Natural killer cell treated with Interleukin-12 subunit alpha and Interleukin-12 subunit beta and Interleukin-15 and Interleukin-18, amount 100 ng/mL, for 72 hours (primary cell): ENCODE results near the gene CCDC71L. TPM values are rescaled to one million over a fixed set of nuclear protein-coding genes. Genes with fewer than 3 reads are reported as not detected.
A peak's percentile ranks its signal among the peaks of the same experiment; 100 is the strongest.
"Not testable (repeated sequence)": the region's sequence is repeated elsewhere in the genome, so short reads cannot be mapped to it uniquely, and the experiment has no call there.

Experiments used
- ATAC-seq, 2 donors: fragments of 150-1000 bp; cut with Tn5 transposase in 1 of 2; sonication (Bioruptor Pico), chemical (Tn5 transposase) in 1 of 2; 2 replicates each; pipeline ENCODE4 v1.10.0; 2021
- DNase-seq: peaks from one replicate; pipeline ENCODE4 v3.0.0; 2022; ENCODE audit warnings: low spot score
- H3K27ac Mint-ChIP-seq, 2 donors: 1 replicate in 1 of 2; 2 replicates in 1 of 2; pipeline ENCODE4 v1.8.0; 2022; ENCODE audit warnings: mixed read lengths in 2 of 2, mild to moderate bottlenecking in 1 of 2, moderate library complexity in 1 of 2
- H3K27me3 Mint-ChIP-seq, 2 donors: 1 replicate in 1 of 2; 2 replicates in 1 of 2; pipeline ENCODE4 v1.8.0; 2022; ENCODE audit warnings: mixed read lengths in 2 of 2
- H3K36me3 Mint-ChIP-seq: one replicate; pipeline ENCODE4 v1.8.0; 2022; ENCODE audit warnings: mixed read lengths
- H3K4me1 Mint-ChIP-seq, 2 donors: 1 replicate in 1 of 2; 2 replicates in 1 of 2; pipeline ENCODE4 v1.8.0; 2022; ENCODE audit warnings: low read depth in 2 of 2, mixed read lengths in 2 of 2, mild to moderate bottlenecking in 1 of 2
- H3K4me3 Mint-ChIP-seq: one replicate; pipeline ENCODE4 v1.8.0; 2022; ENCODE audit warnings: mixed read lengths
- H3K9me3 Mint-ChIP-seq: 2 replicates; pipeline ENCODE4 v1.8.0; 2022; ENCODE audit warnings: mixed read lengths
- total RNA-seq, 2 donors: library from RNA; stranded (reverse); gene quantifications; one replicate each; pipeline ENCODE4 v1.2.3, GENCODE V29; 2022

The CCDC71L gene
- total RNA-seq, 2 donors from 2014 or later = 28.0 to 42.7 TPM

GRCh38 chr7:106671930-106672329, 11.0 kb upstream of the CCDC71L start:
- H3K27me3 Mint-ChIP-seq, ATAC-seq, H3K4me3 Mint-ChIP-seq, H3K9me3 Mint-ChIP-seq, DNase-seq, H3K27ac Mint-ChIP-seq: not testable (repeated sequence)
- H3K36me3 Mint-ChIP-seq = peaks cover 19% of the 10 kb centered on the region
- H3K4me1 Mint-ChIP-seq = peaks cover 0 to 14% of the 10 kb centered on the region in 2 donors

DNA sequence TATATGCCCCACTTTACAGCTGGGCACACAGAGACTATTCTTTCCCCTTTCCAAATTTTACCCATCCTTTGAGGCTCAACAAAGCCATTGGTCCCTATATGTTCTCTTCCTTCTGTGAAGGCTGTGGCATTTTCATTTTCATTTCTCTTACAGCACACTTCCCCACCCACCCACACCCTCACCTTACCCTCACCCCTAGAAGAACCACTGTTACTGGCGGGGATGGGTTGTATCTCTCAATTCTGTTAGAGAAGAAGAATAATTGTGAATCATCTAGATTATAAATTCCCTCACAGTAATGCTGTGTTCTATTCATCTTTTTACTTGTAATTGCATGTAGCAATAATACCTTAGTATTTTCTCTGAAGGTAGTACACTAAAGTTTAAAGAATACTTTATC, 10.2 kb upstream of the CCDC71L start:
- Mint-ChIP-seq H3K4me1 (peaks cover 0 to 10% of the 10 kb centered on the region in 2 donors), H3K36me3 (peaks cover 14% of the 10 kb centered on the region), H3K9me3 (peaks cover 4% of the 10 kb centered on the region), H3K27me3 (peaks cover 7 to 8% of the 10 kb centered on the region in 2 donors), H3K27ac (no peak overlapping the region), H3K4me3 (no peak overlapping the region)
- ATAC-seq (no peak), DNase-seq (no peak)

DNA sequence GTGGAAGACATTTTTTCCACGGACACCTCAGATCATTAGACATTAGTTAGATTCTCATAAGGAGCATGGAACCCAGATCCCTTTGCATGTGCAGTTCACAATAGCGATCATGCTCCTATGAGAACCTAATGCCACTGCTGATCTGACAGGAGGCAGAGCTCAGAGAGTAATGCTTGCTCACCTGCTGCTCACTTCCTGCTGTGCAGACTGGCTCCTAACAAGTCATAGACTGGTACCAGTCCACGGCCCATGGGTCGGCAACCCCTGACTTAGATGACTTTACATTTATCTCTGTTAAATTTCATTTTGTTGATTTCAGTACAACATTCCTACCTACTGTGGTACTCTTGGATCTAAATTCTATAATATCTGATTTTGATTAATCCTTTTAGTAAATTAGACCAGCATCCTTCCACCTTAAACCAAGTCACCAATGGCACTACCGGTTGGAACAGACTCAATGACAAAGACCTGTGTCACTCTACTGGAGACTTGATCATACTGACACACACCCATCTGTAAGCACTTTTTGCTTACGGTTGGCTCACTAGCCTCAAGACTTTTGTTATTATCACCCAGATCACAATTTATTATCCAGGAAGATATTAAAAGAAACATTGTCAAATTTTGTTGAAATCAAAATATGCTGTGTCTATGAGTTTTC, 8.0 kb upstream of the CCDC71L start:
- H3K4me3 Mint-ChIP-seq = no peak overlapping the region
- no peak for DNase-seq
- H3K9me3 Mint-ChIP-seq = no peaks in the 10 kb centered on the region
- peaks cover 6% of the 10 kb centered on the region for H3K36me3 Mint-ChIP-seq
- no peak overlapping the region for H3K27ac Mint-ChIP-seq
- H3K4me1 Mint-ChIP-seq = peaks cover 0 to 10% of the 10 kb centered on the region in 2 donors
- no peaks in the 10 kb centered on the region for H3K27me3 Mint-ChIP-seq
- no peak for ATAC-seq

DNA sequence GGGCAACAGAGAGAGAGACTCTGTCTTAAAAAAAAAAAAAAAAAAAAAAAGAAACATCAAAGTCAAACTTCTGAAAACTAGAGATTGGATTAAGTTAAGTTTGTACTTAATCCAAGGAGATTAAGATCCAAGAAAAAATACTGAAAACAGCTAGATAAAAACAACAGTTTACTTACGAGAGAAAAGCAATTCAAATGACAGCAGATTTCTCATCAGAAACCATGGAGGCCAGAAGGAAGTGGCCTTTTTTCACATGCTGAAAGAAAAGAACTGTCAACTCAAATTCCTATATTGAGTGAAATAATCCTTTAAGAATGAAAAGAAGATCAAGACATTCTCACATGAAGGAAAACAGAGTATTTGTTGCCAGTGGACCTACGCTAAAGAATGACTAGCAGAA, 5.4 kb upstream of the CCDC71L start:
- H3K27me3 Mint-ChIP-seq = no peaks in the 10 kb centered on the region
- no peak overlapping the region for H3K27ac Mint-ChIP-seq
- H3K4me1 Mint-ChIP-seq = peaks cover 3 to 7% of the 10 kb centered on the region in 2 donors
- ATAC-seq (no peak), DNase-seq (no peak)
- no peaks in the 10 kb centered on the region for H3K36me3 Mint-ChIP-seq
- H3K4me3 Mint-ChIP-seq = no peak overlapping the region
- H3K9me3 Mint-ChIP-seq = no peaks in the 10 kb centered on the region

DNA sequence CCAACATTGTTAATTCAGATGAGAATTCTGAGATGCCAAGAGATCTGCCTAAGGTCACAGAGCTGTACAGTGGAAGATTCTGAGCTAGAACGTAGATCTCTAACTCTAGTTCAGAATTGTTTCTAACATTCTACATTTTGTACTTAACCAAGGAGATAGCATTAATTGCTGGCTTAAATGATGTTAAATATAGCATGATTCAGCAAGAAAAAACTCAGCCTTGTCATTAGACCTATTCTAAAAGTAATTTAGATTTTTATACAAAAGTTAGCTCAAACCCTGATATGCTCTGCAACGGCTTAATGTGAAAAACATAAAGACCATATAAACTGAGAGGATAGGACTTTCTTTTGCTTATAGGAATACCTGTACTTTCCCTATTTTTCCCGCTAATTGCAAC, 3.4 kb upstream of the CCDC71L start:
- Mint-ChIP-seq H3K27me3 (no peaks in the 10 kb centered on the region), H3K27ac (no peak overlapping the region), H3K4me3 (no peak overlapping the region), H3K4me1 (peaks cover 11 to 12% of the 10 kb centered on the region in 2 donors), H3K36me3 (no peaks in the 10 kb centered on the region), H3K9me3 (no peaks in the 10 kb centered on the region)
- ATAC-seq = no peak
- DNase-seq = no peak

DNA sequence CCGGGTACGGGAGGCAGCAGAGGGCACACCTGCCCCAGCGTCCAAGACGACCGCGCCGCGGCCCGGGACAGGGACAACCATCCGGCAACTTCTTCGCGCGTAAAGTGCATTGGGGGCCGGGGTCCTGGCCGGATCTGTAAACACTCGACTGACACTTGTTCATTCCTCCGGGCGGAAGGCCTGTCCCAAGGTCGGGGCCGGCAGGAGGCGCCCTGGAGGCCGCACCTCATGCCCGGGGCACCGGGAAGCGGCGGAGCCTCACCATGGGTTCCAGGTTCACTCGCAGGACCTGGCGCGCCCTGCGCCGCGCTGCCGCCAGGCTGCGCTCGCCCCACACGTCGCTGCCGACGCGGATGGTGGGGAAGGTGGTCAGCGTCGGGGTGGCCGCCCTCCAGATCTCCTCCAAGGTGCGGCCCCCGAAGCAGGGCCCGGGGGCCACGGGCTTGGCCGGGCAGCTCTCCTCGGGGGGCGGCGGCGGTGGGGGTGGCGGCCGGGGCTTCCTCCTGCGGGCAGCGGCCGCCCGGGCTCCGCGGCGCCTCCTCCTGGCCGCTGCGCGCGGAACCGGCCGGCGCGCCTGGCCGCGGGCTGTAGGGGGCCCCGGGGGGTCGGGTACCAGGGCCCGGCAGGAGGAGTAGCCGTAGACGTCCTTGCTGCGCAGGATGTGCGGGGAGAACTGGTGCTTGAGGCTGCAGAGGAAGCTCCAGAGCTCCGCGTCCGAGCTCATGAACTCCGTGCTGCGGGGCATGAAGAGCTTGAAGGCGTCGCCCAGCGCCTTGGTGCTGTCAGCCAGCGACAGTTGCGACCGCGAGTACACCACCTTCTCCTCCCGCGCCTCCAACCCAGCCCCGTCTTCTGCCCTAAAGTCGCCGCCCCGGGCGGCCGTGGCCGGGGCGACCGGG, 746 bp downstream of the CCDC71L start:
- H3K27ac Mint-ChIP-seq = peak overlapping the region; percentile 74 to 92
- H3K4me3 Mint-ChIP-seq = peak overlapping the region; percentile 86
- peaks cover 17 to 23% of the 10 kb centered on the region in 2 donors for H3K4me1 Mint-ChIP-seq
- ATAC-seq = peak; percentile 73 to 76
- DNase-seq = peak; percentile 86
- H3K36me3 Mint-ChIP-seq = no peaks in the 10 kb centered on the region
- H3K27me3 Mint-ChIP-seq = no peaks in the 10 kb centered on the region
- H3K9me3 Mint-ChIP-seq = no peaks in the 10 kb centered on the region

DNA sequence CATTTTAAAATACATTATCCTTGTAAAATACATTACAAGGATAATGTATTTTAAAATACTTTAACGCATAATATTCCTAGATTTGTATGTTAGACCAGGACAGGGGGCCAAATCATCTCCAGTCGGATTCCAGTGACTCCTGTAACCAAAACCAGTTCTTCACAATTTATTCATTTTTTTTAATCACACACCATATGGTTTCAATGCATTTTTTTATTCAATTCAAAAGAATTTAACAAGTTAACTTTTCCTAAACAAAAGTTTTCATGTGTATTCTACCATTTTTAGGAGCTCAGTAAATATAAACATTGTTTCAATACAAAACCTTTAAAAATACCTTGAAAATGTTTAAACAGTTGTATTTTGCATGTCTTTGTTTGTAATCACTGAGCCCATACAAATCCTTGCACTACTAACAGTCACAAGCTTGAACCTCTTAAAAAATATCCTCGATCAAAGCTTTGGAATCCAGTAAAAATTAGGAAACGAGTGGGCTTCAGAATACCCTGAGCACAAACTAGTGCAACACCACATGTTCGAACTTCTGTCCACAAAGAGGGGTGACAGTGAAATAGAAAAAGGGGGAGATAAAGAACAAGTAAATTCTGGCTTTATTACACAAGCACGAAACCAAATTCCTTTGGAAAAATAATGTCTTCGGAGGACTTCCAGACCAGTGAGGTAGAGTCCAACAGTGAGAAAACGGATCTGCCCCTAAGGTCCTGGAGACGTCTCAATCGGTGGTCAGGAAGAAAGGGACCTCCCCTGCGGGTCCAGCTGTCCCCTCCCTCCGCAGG, 1.6 kb downstream of the CCDC71L start:
- Mint-ChIP-seq H3K9me3 (no peaks in the 10 kb centered on the region), H3K4me3 (peak overlapping the region; percentile 86), H3K27me3 (peaks cover 0 to 2% of the 10 kb centered on the region in 2 donors), H3K4me1 (peaks cover 17 to 23% of the 10 kb centered on the region in 2 donors), H3K36me3 (no peaks in the 10 kb centered on the region), H3K27ac (peak overlapping the region; percentile 74 to 92)
- no peak for DNase-seq
- ATAC-seq = no peak

GRCh38 chr7:106658316-106659165, 2.4 kb downstream of the CCDC71L start:
- DNase-seq (no peak), ATAC-seq (no peak)
- H3K4me3 Mint-ChIP-seq = peak overlapping the region; percentile 86
- peak overlapping the region in 1 of 2 donors; percentile 74 for H3K27ac Mint-ChIP-seq
- H3K27me3 Mint-ChIP-seq = peaks cover 4 to 7% of the 10 kb centered on the region in 2 donors
- peaks cover 17 to 23% of the 10 kb centered on the region in 2 donors for H3K4me1 Mint-ChIP-seq
- no peaks in the 10 kb centered on the region for H3K36me3 Mint-ChIP-seq
- H3K9me3 Mint-ChIP-seq = no peaks in the 10 kb centered on the region

DNA sequence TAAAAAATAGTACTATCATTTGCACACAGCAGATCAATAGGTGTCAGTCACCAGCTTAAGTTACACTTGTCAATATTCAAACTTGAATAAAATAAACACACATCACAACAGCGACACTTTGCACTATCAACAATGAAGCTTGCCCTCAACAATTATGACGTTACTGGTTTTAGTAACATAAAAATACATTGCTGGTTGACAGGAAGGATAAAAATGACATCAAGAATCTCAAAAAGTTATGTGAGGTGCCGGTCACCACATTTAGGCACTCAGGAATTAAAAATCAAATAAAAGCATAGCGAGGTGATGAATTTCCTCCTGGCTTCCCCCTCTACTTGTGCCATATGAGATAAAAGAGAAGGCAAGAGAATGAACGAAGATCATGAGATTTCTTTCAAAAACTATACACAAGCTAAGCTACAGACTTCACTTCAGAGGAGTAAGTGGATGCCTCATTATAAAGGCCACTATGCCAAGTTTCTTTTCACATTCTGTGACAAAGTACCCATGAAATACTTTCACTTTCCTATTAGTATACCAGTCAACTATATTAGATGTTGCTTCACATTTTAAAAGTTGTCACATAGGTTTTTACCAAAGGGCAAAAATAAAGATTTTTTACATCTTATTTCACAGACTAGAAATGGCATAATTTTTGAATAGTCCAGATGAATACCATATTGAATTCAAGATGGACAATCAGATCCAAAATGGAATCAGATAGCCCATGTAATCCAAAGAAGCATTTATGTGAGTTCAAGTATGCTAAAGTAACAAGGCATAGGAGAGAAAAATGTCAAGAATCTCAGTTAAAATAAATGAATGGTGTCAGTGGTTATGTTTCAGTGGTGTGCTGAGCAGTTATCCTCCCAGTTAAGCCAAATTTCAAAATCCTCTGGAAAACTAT, 3.6 kb downstream of the CCDC71L start:
- H3K27me3 Mint-ChIP-seq = peaks cover 16 to 17% of the 10 kb centered on the region in 2 donors
- ATAC-seq (no peak), DNase-seq (no peak)
- H3K27ac Mint-ChIP-seq = peak overlapping the region in 1 of 2 donors; percentile 33
- H3K9me3 Mint-ChIP-seq = no peaks in the 10 kb centered on the region
- H3K4me1 Mint-ChIP-seq = peaks cover 17 to 31% of the 10 kb centered on the region in 2 donors
- peak overlapping the region; percentile 27 for H3K4me3 Mint-ChIP-seq
- H3K36me3 Mint-ChIP-seq = no peaks in the 10 kb centered on the region

DNA sequence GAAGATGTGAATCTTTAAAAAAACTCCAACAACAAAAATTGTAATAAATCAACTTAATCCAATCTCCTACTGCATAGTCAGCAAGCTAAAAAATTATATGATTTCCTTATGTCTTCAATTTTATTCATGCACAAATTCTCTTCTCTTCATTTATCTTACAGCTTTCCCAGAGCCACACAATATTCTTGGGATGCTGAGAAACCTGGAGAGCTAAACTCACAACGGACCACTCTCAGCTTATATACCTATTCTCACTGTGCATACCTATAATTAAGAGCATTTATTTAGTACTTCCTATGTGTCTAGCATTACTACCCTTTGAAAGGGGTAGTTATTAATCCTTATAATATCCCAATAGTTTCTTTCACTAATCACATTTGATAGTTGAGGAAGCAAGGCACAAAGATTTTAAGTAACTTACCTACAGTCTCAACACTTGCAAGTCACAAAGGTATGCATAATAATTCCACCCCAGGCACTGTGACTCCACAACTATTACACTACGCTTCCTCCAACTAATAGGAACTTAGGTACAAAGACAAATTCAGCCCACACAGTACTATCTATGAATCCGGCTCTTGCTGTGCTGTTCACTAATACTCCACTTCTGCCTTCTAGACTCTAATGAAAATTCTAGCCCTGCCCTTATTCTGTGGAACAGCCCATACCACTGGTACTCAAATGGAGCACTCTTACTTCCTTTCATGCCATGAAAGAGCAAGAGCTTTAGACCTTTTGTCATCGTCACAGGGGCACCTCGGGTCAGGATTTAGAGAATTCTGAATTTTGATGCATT, 5.1 kb downstream of the CCDC71L start:
- no peaks in the 10 kb centered on the region for H3K9me3 Mint-ChIP-seq
- no peak overlapping the region for H3K27ac Mint-ChIP-seq
- no peak for DNase-seq
- no peaks in the 10 kb centered on the region for H3K36me3 Mint-ChIP-seq
- H3K4me1 Mint-ChIP-seq = peaks cover 11 to 22% of the 10 kb centered on the region in 2 donors
- H3K4me3 Mint-ChIP-seq = no peak overlapping the region
- peaks cover 23 to 27% of the 10 kb centered on the region in 2 donors for H3K27me3 Mint-ChIP-seq
- ATAC-seq = no peak

GRCh38 chr7:106653488-106653887, 7.5 kb downstream of the CCDC71L start:
- no peak for DNase-seq
- Mint-ChIP-seq H3K9me3 (no peaks in the 10 kb centered on the region), H3K27ac (no peak overlapping the region), H3K36me3 (no peaks in the 10 kb centered on the region), H3K4me3 (no peak overlapping the region), H3K4me1 (peaks cover 6 to 15% of the 10 kb centered on the region in 2 donors), H3K27me3 (peaks cover 26 to 27% of the 10 kb centered on the region in 2 donors)
- no peak for ATAC-seq
